NCI-H69 (cell line): ENCODE results near the gene DKKL1.
A peak's percentile ranks its signal among the peaks of the same experiment; 100 is the strongest.

Experiments
- DNase-seq: peaks from one replicate; lab custom pipeline; 2025; lab: John Stamatoyannopoulos, UW

The DKKL1 gene

DNA sequence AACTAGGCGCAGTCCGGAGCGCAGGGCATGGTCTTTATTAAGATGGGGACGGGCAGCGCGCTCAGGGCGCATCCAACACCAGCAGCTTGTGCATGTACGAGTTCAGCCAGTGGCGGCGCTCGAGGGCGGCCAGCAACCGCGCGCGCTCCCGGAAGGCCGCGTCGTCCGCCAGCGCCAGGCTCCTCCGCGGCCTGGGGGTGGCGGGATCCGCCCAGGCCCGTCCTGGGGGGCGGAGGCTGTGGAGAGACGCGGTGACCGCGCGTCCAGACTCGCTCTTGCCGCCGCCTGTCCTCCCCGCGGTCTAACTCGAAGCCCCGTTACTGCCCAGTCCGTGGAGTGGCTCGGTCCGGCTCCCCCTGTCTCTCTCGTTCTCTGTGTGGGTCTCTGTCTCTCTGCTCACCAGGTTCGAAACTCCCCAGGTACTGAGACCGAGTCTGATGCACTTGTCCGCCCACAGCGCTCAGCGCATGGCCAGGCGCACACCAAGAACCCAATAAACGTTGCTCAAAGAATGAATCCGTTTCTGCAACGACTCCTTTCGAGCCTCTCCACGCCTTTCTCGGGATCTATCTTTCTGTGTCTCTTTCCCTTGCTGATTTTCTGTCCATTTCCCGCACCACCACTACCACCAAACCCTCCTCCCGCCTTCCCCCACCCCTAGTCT lies 58.9 kb downstream of the DKKL1 start:
- peak; percentile 92 for DNase-seq

- peak; percentile 67 for DNase-seq
These were observed 59.7 kb downstream of the DKKL1 start, which contains the start of gene PTH2 for GRCh38 chr19:49423071-49423984. PTH2 (minus strand) TSS chr19:49423441; CDS start chr19:49423339, 102 bp downstream.

DNA sequence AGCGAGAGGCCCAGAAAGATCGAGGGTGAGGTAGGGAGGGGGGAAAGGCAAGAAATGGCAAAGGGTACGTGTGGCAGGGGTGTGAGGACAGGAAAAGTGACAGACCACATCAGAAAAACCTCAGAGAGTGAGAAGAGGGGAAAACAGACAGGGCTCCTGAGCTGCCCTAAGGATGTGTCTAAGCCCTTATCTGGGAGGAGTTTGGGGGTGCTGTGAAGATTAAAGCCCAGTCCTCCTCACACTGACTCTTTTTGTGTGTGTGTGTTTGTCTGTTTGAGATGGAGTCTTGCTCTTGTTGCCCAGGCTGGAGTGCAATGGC lies 60.3 kb downstream of the DKKL1 start:
- no peak for DNase-seq
